Neuronal stem cell (in vitro differentiated cells): Measurements from ENCODE around the gene TULP4.

ENCODE experiments used
- DNase-seq: peaks from one replicate; pipeline ENCODE4 v3.0.0-alpha.2; 2013; ENCODE audit warnings: low spot score
- H2AFZ ChIP-seq: one replicate; pipeline ENCODE4 v1.6.1; 2013; ENCODE audit warnings: mild to moderate bottlenecking, low read length, inconsistent platforms
- H2AK5ac ChIP-seq: 2 replicates; pipeline ENCODE4 v1.6.1; 2013; ENCODE audit warnings: low read depth, mild to moderate bottlenecking, inconsistent platforms, low read length, moderate library complexity, mixed read lengths
- H2BK120ac ChIP-seq: 2 replicates; pipeline ENCODE4 v1.6.1; 2013; ENCODE audit warnings: low read depth, mild to moderate bottlenecking, inconsistent platforms, low read length, moderate library complexity, mixed read lengths
- H2BK12ac ChIP-seq: one replicate; pipeline ENCODE4 v1.6.1; 2013; ENCODE audit warnings: low read length, inconsistent platforms
- H2BK15ac ChIP-seq: 2 replicates; pipeline ENCODE4 v1.6.1; 2013; ENCODE audit warnings: mild to moderate bottlenecking, low read length, inconsistent platforms, mixed read lengths
- H2BK5ac ChIP-seq: one replicate; pipeline ENCODE4 v1.6.1; 2013; ENCODE audit warnings: inconsistent platforms, mild to moderate bottlenecking, low read length, moderate library complexity
- H3K14ac ChIP-seq: one replicate; pipeline ENCODE4 v1.6.1; 2013; ENCODE audit warnings: low read length, inconsistent platforms
- H3K18ac ChIP-seq: 2 replicates; pipeline ENCODE4 v1.6.1; 2013; ENCODE audit warnings: low read length, inconsistent platforms
- H3K23ac ChIP-seq: 2 replicates; pipeline ENCODE4 v1.6.1; 2013; ENCODE audit warnings: low read depth, mild to moderate bottlenecking, mixed read lengths, low read length, inconsistent platforms; ENCODE audit not compliant: poor library complexity
- H3K27ac ChIP-seq: replicated peaks from 3 replicates; pipeline ENCODE4 v1.5.1; 2013; ENCODE audit warnings: low read length, inconsistent platforms
- H3K27me3 ChIP-seq, 3 experiments: 2 replicates each; pipeline ENCODE4 v1.6.1; 2013; ENCODE audit warnings: low read length in 3 of 3, mild to moderate bottlenecking in 2 of 3, inconsistent platforms in 1 of 3, low read depth in 1 of 3, mixed read lengths in 1 of 3, moderate library complexity in 1 of 3; ENCODE audit not compliant: control insufficient read depth in 3 of 3, insufficient read depth in 3 of 3
- H3K36me3 ChIP-seq, 2 donors: replicated peaks in 1 of 2; 2 replicates each; pipeline ENCODE4 v1.6.1; 2013; ENCODE audit warnings: low read length in 2 of 2; ENCODE audit not compliant: control insufficient read depth in 2 of 2, insufficient read depth in 2 of 2
- H3K4ac ChIP-seq: 2 replicates; pipeline ENCODE4 v1.6.1; 2013; ENCODE audit warnings: inconsistent platforms, mild to moderate bottlenecking, low read length, moderate library complexity
- H3K4me1 ChIP-seq, 2 donors: 1 replicate in 1 of 2; 2 replicates in 1 of 2; pipeline ENCODE4 v1.6.1; 2013; ENCODE audit warnings: low read length in 2 of 2, low read depth in 1 of 2; ENCODE audit not compliant: control insufficient read depth in 2 of 2, insufficient read depth in 1 of 2
- H3K4me2 ChIP-seq: one replicate; pipeline ENCODE4 v1.6.1; 2013; ENCODE audit warnings: mild to moderate bottlenecking, low read length, inconsistent platforms; ENCODE audit not compliant: insufficient read depth, poor library complexity, severe bottlenecking
- H3K4me3 ChIP-seq, 2 donors: 2 replicates each; pipeline ENCODE4 v1.5.1; 2013; ENCODE audit warnings: low read length in 2 of 2, mild to moderate bottlenecking in 2 of 2, inconsistent platforms in 1 of 2, moderate library complexity in 1 of 2
- H3K79me1 ChIP-seq: one replicate; pipeline ENCODE4 v1.6.1; 2013; ENCODE audit warnings: low read depth, mild to moderate bottlenecking, inconsistent platforms, low read length, moderate library complexity
- H3K9ac ChIP-seq: one replicate; pipeline ENCODE4 v1.6.1; 2013; ENCODE audit warnings: mild to moderate bottlenecking, low read depth, low read length, inconsistent platforms; ENCODE audit not compliant: poor library complexity
- H3K9me3 ChIP-seq, 2 donors: replicated peaks in 1 of 2; 2 replicates each; pipeline versions ENCODE3 to v1.6.1; 2013; ENCODE audit warnings: low read length in 2 of 2, mild to moderate bottlenecking in 2 of 2, inconsistent platforms in 1 of 2, low read depth in 1 of 2, mixed read lengths in 1 of 2, moderate library complexity in 1 of 2; ENCODE audit not compliant: control insufficient read depth in 2 of 2, insufficient read depth in 1 of 2
- H4K8ac ChIP-seq: one replicate; pipeline ENCODE4 v1.6.1; 2013; ENCODE audit warnings: low read depth, mild to moderate bottlenecking, inconsistent platforms, low read length, moderate library complexity
- H4K91ac ChIP-seq: one replicate; pipeline ENCODE4 v1.6.1; 2013; ENCODE audit warnings: low read length, low read depth, mild to moderate bottlenecking, inconsistent platforms; ENCODE audit not compliant: poor library complexity
- WGBS, 2 donors: extraction: QIAGEN DNeasy Blood & Tissue Kit; methylation state at CpG; one replicate each; pipeline ENCODE4 v1.1.7; 2013; ENCODE audit warnings: missing lambda C conversion rate in 2 of 2, mixed read lengths in 1 of 2; ENCODE audit not compliant: insufficient read length in 2 of 2, insufficient replicate concordance in 1 of 2; ENCODE audit errors: extremely low coverage in 2 of 2; 5-methylcytosine and 5-hydroxymethylcytosine counted together

TULP4 gene

GRCh38 chr6:158387036-158387435 lies 74.8 kb downstream of the TULP4 start:
- no peak overlapping the region for H3K4ac ChIP-seq
- no peak overlapping the region for H2AK5ac ChIP-seq
- H2BK5ac ChIP-seq: no peak overlapping the region
- WGBS, 2 donors: no CpG with 5 or more reads among the region's 3 CpGs
- no peak overlapping the region for H2BK12ac ChIP-seq
- DNase-seq: no peak
- no peak overlapping the region for H4K8ac ChIP-seq
- H3K4me1 ChIP-seq: no peaks in the 10 kb centered on the region
- no peaks in the 10 kb centered on the region for H3K36me3 ChIP-seq
- H3K9ac ChIP-seq: no peak overlapping the region
- H3K27ac ChIP-seq: no peak overlapping the region
- H3K18ac ChIP-seq: no peak overlapping the region
- no peak overlapping the region for H3K23ac ChIP-seq
- H4K91ac ChIP-seq: no peak overlapping the region
- peaks cover 5 to 10% of the 10 kb centered on the region in 2 donors for H3K9me3 ChIP-seq
- no peak overlapping the region for H2BK15ac ChIP-seq
- no peaks in the 10 kb centered on the region for H3K27me3 ChIP-seq
- no peak overlapping the region for H3K14ac ChIP-seq
- H3K4me3 ChIP-seq: no peak overlapping the region
- no peaks in the 10 kb centered on the region for H3K79me1 ChIP-seq
- no peak overlapping the region for H3K4me2 ChIP-seq
- H2BK120ac ChIP-seq: no peak overlapping the region
- no peak overlapping the region for H2AFZ ChIP-seq

- H3K4me1 ChIP-seq: no peaks in the 10 kb centered on the region
- no peak overlapping the region for H2BK120ac ChIP-seq
- no peak overlapping the region for H4K8ac ChIP-seq
- no peak overlapping the region for H3K14ac ChIP-seq
- no peak overlapping the region for H3K4ac ChIP-seq
- no peaks in the 10 kb centered on the region for H3K27me3 ChIP-seq
- no peak for DNase-seq
- H3K18ac ChIP-seq: no peak overlapping the region
- H2BK5ac ChIP-seq: no peak overlapping the region
- no peak overlapping the region for H3K9ac ChIP-seq
- no peak overlapping the region for H2AFZ ChIP-seq
- H4K91ac ChIP-seq: no peak overlapping the region
- peaks cover 8 to 15% of the 10 kb centered on the region in 2 donors for H3K9me3 ChIP-seq
- no CpG with 5 or more reads among the region's 1 CpG for WGBS, 2 donors
- H3K36me3 ChIP-seq: no peaks in the 10 kb centered on the region
- H3K79me1 ChIP-seq: no peaks in the 10 kb centered on the region
- no peak overlapping the region for H2AK5ac ChIP-seq
- no peak overlapping the region for H3K23ac ChIP-seq
- H2BK15ac ChIP-seq: no peak overlapping the region
- H3K27ac ChIP-seq: no peak overlapping the region
- H3K4me2 ChIP-seq: no peak overlapping the region
- no peak overlapping the region for H2BK12ac ChIP-seq
- no peak overlapping the region for H3K4me3 ChIP-seq
Observed at GRCh38 chr6:158387578-158387977, 75.3 kb downstream of the TULP4 start.

GRCh38 chr6:158388727-158389126 lies 76.5 kb downstream of the TULP4 start:
- Histone ChIP-seq H3K4ac (no peak overlapping the region), H3K27ac (no peak overlapping the region), H3K36me3 (no peaks in the 10 kb centered on the region), H2BK12ac (no peak overlapping the region), H4K8ac (no peak overlapping the region), H4K91ac (no peak overlapping the region), H2AFZ (no peak overlapping the region), H2AK5ac (no peak overlapping the region), H2BK120ac (no peak overlapping the region), H3K9me3 (peaks cover 10 to 25% of the 10 kb centered on the region in 2 donors), H3K4me3 (no peak overlapping the region), H2BK15ac (no peak overlapping the region), H2BK5ac (no peak overlapping the region), H3K4me2 (no peak overlapping the region), H3K14ac (no peak overlapping the region), H3K79me1 (no peaks in the 10 kb centered on the region), H3K4me1 (no peaks in the 10 kb centered on the region), H3K27me3 (no peaks in the 10 kb centered on the region), H3K18ac (no peak overlapping the region), H3K9ac (no peak overlapping the region), H3K23ac (no peak overlapping the region)
- DNase-seq: no peak
- WGBS, 2 donors: no CpG with 5 or more reads among the region's 2 CpGs

- WGBS, 2 donors: no CpG with 5 or more reads among the region's 3 CpGs
- Histone ChIP-seq H3K27ac (no peak overlapping the region), H2BK120ac (no peak overlapping the region)
Observed at GRCh38 chr6:158389193-158389919, 77.1 kb downstream of the TULP4 start.

More at GRCh38 chr6:158389193-158389919, 77.1 kb downstream of the TULP4 start:
- Histone ChIP-seq H3K79me1 (no peaks in the 10 kb centered on the region), H3K4me3 (no peak overlapping the region), H3K4me2 (no peak overlapping the region), H3K27me3 (no peaks in the 10 kb centered on the region), H4K8ac (no peak overlapping the region), H4K91ac (no peak overlapping the region), H3K14ac (no peak overlapping the region), H3K4ac (no peak overlapping the region), H3K36me3 (no peaks in the 10 kb centered on the region), H3K23ac (no peak overlapping the region), H2BK5ac (no peak overlapping the region), H3K9ac (no peak overlapping the region), H3K18ac (no peak overlapping the region), H2BK15ac (no peak overlapping the region), H2AFZ (no peak overlapping the region), H2AK5ac (no peak overlapping the region), H3K4me1 (no peaks in the 10 kb centered on the region), H2BK12ac (no peak overlapping the region), H3K9me3 (peaks cover 10 to 31% of the 10 kb centered on the region in 2 donors)
- DNase-seq: no peak
